Measurements from ENCODE around the gene CDK14.

The CDK14 gene

GRCh38 chr7:90669492-90669891 lies 73.4 kb downstream of the CDK14 start:
- TF ChIP-seq CTCF (IDR thresholded peaks at IDR 0.05; ENCODE audit: low read depth, low read length, missing control alignments), result no peak

DNA sequence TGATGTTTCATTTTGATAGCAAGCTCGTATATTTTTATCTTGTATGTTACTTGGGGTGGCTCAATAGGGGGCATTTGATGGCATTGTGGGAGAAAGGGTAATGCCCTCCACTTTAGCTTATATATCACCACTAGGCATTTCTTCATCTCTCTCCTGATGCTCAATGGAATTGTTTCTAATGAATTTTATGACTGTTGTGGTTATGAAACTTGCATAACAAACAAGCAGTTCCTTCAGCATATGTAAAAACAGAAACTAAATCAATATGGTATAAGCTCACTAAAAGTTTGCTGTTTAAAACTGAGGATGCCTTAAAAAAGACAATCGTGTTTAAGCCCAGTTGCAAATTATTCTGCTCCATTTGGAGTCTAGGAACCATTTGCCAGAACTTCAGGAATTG lies 75.5 kb downstream of the CDK14 start:
- no peak for DNase-seq (ENCODE audit: extremely low read depth, low read depth)
- TF ChIP-seq CTCF (IDR thresholded peaks at IDR 0.05; ENCODE audit: low read depth, low read length, missing control alignments), result no peak
- no peak overlapping the region for H3K4me3 ChIP-seq (replicated peaks; ENCODE audit: low read depth, low read length)

More at GRCh38 chr7:90669492-90669891, 73.4 kb downstream of the CDK14 start:
- DNase-seq (ENCODE audit: extremely low read depth, low read depth), result no peak
- no peak overlapping the region for H3K4me3 ChIP-seq (replicated peaks; ENCODE audit: low read depth, low read length)

GRCh38 chr7:90672210-90672609 lies 76.1 kb downstream of the CDK14 start:
- no peak for TF ChIP-seq CTCF (IDR thresholded peaks at IDR 0.05; ENCODE audit: low read depth, low read length, missing control alignments)
- no peak for DNase-seq (ENCODE audit: extremely low read depth, low read depth)
- no peak overlapping the region for H3K4me3 ChIP-seq (replicated peaks; ENCODE audit: low read depth, low read length)

DNA sequence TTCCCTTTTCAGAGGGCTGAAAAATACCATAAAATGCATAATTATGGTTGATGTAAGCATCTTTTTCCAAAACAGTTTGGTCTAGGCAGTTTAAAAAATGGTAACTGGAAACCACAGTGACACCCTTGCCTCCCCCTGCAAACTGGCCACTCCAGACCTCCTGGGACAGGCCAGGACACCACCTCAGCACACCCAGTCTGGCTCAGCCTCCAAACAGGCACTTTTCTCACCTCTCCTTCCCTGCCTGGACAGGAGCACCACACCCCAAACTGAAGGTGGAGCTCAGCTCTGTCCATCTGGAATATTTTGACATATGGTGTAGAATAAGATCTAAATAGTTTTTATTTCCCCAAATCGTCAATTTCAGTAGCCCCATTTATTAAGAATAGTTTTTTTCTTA lies 78.5 kb downstream of the CDK14 start:
- no peak for DNase-seq (ENCODE audit: extremely low read depth, low read depth)
- no peak for TF ChIP-seq CTCF (IDR thresholded peaks at IDR 0.05; ENCODE audit: low read depth, low read length, missing control alignments)
- H3K4me3 ChIP-seq (replicated peaks; ENCODE audit: low read depth, low read length), result no peak overlapping the region

DNA sequence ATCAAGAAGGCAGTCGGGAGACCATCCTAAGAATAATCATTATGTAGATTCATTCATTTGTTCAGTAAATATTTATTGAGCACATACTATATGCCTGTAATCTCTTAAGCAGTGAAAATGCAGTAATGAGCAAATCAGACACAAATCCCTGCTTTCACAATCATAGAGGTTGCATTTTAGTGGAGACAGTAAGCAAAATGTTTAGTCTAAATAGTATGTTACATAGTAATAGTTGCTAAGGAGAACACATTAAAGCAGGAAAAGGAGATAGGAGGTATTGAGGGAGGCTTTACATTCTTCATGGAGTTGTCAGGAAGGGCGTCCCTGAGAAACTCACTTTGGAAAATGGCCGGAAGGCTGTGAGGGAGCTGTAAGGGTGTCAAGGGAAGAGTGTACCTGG lies 79.9 kb downstream of the CDK14 start:
- DNase-seq (ENCODE audit: extremely low read depth, low read depth), result no peak
- no peak overlapping the region for H3K4me3 ChIP-seq (replicated peaks; ENCODE audit: low read depth, low read length)
- no peak for TF ChIP-seq CTCF (IDR thresholded peaks at IDR 0.05; ENCODE audit: low read depth, low read length, missing control alignments)

- no peak for DNase-seq (ENCODE audit: extremely low read depth, low read depth)
- TF ChIP-seq CTCF (IDR thresholded peaks at IDR 0.05; ENCODE audit: low read depth, low read length, missing control alignments), result no peak
- H3K4me3 ChIP-seq (replicated peaks; ENCODE audit: low read depth, low read length), result no peak overlapping the region
Measured at GRCh38 chr7:90677486-90678404, 81.6 kb downstream of the CDK14 start.
